A549 (cell line): Measurements from ENCODE around the gene GABRR1.

Experiments used
- JUN ChIP-seq, 2 experiments: fragments of >200 bp; sonication (Bioruptor Twin); formaldehyde crosslinking; IDR thresholded peaks; 2 replicates in 1 of 2; 3 replicates in 1 of 2; pipeline ENCODE4 v1.6.1; 2016 to 2017
- MAFK ChIP-seq: fragments of 450-650 bp; IDR thresholded peaks from 2 replicates; pipeline ENCODE4 v1.6.1; 2014; ENCODE audit not compliant: partially characterized antibody
- PHF8 ChIP-seq: fragments of 200-600 bp; sonication (generic); IDR thresholded peaks from 2 replicates; pipeline ENCODE4 v1.6.1; 2016; ENCODE audit warnings: low read depth, mild to moderate bottlenecking, antibody characterized with exemption, moderate library complexity, borderline replicate concordance
- POLR2A ChIP-seq: IDR thresholded peaks from 2 replicates; pipeline ENCODE4 v1.6.1; 2012; ENCODE audit warnings: mild to moderate bottlenecking, low read length
- RCOR1 ChIP-seq: fragments of 150-350 bp; IDR thresholded peaks from 2 replicates; pipeline ENCODE4 v1.6.1; 2014; ENCODE audit warnings: antibody characterized with exemption, low read length, low read depth
- SREBF2 ChIP-seq: fragments of 450-650 bp; IDR thresholded peaks from 2 replicates; pipeline ENCODE4 v1.6.1; 2014; ENCODE audit warnings: mild to moderate bottlenecking, moderate library complexity
- TF ChIP-seq, protein P1 (sequence below): fragments of >200 bp; sonication (Bioruptor Twin); formaldehyde crosslinking; IDR thresholded peaks from 3 replicates; pipeline ENCODE4 v1.5.1; 2016
- TF ChIP-seq, protein P2 (sequence below): fragments of 250-450 bp; sonication (Bioruptor Pico); IDR thresholded peaks from 2 replicates; pipeline ENCODE4 v1.5.0; 2021; ENCODE audit warnings: mild to moderate bottlenecking, moderate library complexity, borderline replicate concordance

DNA sequence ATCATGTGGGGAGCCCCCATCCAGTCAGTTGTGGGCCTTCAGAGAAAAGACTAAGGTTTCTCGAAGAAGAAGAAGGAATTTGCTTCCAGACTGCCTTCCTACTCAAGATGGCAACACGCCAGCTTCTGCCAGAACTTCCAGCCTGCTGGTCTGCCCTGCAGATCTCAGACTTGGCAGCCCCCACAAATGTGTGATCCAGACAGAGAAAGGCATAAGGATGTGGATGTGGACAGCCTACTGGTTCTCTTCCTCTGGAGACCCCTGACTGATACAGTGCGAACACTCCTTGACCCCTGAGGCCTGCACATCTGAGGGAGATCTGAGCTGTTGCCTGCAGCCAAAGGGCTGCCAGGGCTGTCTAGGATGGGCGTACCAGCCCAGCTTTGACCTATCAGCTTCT is 8.6 kb downstream of the GABRR1 start:
- TF ChIP-seq RCOR1 (no peak), SREBF2 (no peak), PHF8 (no peak), MAFK (no peak), JUN (IDR thresholded peaks at IDR 0.05) (no peak), POLR2A (no peak)
- TF ChIP-seq, protein P1, sequence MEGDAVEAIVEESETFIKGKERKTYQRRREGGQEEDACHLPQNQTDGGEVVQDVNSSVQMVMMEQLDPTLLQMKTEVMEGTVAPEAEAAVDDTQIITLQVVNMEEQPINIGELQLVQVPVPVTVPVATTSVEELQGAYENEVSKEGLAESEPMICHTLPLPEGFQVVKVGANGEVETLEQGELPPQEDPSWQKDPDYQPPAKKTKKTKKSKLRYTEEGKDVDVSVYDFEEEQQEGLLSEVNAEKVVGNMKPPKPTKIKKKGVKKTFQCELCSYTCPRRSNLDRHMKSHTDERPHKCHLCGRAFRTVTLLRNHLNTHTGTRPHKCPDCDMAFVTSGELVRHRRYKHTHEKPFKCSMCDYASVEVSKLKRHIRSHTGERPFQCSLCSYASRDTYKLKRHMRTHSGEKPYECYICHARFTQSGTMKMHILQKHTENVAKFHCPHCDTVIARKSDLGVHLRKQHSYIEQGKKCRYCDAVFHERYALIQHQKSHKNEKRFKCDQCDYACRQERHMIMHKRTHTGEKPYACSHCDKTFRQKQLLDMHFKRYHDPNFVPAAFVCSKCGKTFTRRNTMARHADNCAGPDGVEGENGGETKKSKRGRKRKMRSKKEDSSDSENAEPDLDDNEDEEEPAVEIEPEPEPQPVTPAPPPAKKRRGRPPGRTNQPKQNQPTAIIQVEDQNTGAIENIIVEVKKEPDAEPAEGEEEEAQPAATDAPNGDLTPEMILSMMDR = no peak
- TF ChIP-seq, protein P2, sequence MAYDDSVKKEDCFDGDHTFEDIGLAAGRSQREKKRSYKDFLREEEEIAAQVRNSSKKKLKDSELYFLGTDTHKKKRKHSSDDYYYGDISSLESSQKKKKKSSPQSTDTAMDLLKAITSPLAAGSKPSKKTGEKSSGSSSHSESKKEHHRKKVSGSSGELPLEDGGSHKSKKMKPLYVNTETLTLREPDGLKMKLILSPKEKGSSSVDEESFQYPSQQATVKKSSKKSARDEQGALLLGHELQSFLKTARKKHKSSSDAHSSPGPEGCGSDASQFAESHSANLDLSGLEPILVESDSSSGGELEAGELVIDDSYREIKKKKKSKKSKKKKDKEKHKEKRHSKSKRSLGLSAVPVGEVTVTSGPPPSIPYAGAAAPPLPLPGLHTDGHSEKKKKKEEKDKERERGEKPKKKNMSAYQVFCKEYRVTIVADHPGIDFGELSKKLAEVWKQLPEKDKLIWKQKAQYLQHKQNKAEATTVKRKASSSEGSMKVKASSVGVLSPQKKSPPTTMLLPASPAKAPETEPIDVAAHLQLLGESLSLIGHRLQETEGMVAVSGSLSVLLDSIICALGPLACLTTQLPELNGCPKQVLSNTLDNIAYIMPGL (CRISPR knock-in tag) = no peak
